GM21367 (cell line): Measurements from ENCODE around the gene SLC22A25.
"Not testable (repeated sequence)": the region's sequence is repeated elsewhere in the genome, so short reads cannot be mapped to it uniquely, and the experiment has no call there.

Source experiments
- ATAC-seq: cut with Tn5 transposase; IDR thresholded peaks from one replicate; pipeline ENCODE4 v1.9.1; 2021; ENCODE audit not compliant: unreplicated experiment

The SLC22A25 gene

DNA sequence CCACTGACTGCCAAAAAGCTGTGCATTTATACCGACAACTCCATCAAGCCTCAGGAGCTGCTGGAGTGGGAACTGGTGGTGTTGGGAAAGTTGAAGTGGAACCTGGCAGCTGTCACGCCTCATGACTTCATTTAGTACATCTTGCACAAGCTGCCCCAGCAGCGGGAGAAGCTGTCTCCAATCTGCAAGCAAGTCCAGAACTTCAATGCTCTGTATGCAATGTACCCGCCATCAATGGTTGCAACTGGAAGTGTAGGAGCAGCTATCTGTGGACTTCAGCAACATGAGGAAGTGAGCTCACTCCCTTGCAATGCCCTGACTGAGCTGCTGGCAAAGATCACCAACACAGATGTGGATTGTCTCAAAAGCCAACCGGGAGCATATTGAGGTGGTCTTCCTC, at the start of gene SLC22A25:
Gene SLC22A25 (minus strand): TSS at position 67 of the 400 bp plus-strand sequence. CDS start 13,947 bp downstream, outside the sequence.
- no peak for ATAC-seq

DNA sequence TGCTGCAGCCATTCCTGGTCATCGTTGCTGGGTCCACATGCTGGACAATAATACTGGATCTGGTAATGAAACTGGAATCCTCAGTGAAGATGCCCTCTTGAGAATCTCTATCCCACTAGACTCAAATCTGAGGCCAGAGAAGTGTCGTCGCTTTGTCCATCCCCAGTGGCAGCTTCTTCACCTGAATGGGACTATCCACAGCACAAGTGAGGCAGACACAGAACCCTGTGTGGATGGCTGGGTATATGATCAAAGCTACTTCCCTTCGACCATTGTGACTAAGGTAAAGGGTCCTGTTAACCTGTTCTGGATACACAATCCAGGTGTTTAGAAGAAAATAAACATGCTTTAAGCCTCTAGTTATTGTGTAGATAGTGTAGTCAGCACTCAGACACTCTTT, 46.9 kb upstream of the SLC22A25 start:
- ATAC-seq, result no peak

DNA sequence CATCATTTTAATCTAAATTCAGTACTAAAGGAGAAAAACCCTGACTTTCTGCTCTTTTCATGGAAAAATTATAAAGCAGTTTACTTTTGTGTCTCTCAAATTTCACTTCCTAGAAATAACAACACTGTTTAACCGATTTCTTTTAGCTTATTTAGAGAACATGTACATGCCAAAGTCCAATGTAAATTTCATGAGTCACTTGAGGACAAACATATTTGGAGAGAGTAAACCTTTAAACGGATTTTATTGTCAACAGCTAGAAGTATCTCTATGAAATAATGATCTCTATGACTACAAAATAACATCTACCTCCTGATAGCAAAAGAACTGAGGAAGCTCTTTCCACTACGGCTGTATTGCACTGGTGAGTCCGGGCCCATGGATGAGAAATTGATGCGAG, 46.3 kb upstream of the SLC22A25 start:
- no peak for ATAC-seq

- no peak for ATAC-seq
Observed at GRCh38 chr11:63282579-63282978, 39.2 kb upstream of the SLC22A25 start.

DNA sequence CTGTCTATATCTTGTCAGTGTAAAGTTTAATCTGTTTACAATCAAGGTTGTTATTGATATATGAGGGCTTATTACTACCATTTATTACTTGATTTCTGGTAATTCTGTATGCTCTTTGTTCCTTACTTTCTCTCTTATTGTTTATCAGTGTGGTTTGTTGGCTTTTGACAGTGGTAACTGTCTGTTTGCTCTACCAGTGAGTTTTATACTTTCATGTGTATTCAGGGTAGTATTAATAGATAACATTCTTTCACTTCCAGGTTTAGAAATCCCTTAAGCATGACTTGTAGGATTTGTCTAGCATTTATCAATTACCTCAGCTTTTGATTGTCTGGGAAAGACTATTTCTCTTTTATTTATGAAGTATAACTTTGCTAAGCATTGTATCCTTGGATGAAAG, 37.5 kb upstream of the SLC22A25 start:
- no peak for ATAC-seq

GRCh38 chr11:63277345-63277943, 34.0 kb upstream of the SLC22A25 start:
- no peak for ATAC-seq

- ATAC-seq, result no peak
Observed at GRCh38 chr11:63274776-63275175, 31.4 kb upstream of the SLC22A25 start.

GRCh38 chr11:63273685-63274084, 30.3 kb upstream of the SLC22A25 start:
- ATAC-seq, result no peak

- ATAC-seq, result no peak
Observed at GRCh38 chr11:63262547-63262946, 19.1 kb upstream of the SLC22A25 start.

DNA sequence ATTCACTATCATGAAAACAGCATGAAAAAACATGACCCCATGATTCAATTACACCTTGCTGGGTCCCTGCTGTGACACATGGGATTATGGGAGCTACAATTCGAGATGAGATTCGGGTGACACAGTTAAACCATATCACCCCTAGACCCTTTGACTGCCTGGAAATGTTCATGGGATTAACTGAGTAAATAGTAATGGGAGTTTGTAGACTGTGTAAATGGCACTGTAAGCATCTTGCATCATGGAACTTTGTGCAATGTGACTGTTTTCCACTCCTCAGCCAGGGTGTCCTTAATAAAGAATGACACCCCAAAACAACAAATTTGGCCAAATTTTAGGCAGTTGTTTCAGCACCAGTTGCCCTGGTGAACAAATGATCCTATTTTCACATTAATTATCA, 7.9 kb upstream of the SLC22A25 start:
- no peak for ATAC-seq

GRCh38 chr11:63250162-63251050, 7.0 kb upstream of the SLC22A25 start:
- no peak for ATAC-seq

DNA sequence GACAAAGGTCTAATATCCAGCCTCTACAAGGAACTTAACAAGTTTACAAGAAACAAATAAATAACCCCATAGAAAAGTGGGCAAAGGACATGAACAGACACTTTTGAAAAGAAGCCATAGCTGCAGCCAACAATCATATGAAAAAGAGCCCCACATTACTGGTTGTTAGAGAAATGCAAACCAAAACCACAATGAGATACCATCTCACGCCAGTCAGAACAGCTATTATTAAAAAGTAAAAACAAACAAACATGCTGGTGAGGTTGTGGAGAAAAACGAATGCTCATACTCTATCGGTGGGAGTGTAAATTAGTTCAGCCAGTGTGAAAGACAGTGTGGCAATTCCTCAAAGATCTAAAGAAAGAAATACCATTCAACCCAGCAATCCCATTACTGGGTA, 5.6 kb upstream of the SLC22A25 start:
- no peak for ATAC-seq

DNA sequence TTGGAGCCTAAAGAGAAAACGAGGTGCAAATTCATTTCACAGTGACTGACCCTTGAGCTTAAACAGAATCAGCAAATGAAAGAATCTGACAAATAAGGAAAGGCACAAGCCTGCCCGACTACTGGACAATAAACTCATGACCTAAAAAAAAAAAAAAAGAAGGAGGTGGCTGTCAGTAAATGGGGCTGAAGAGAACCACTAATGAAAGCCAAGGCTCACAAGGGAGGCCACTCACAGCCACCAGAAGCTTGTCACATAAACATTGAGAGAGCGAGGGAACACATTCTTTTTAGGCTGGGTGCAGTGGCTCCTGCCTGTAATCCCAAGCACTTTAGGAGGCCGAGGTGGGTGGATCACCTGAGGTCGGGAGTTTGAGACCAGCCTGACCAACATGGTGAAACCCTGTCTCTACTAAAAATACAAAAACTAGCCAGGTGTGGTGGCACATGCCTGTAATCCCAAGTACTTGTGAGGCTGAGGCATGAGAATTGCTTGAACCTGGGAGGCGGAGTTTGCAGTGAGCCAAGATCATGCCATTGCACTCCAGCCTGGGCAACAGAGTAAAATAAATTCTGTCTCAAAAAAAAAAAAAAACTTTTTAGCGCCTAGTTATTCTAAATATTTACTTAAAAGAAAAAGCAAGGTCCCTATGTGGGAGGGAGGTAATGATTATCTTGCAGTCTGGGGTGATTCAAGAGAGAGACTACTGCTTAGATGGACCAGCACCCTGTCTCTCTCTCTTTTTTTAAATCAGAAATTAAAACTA, 4.0 kb upstream of the SLC22A25 start:
- ATAC-seq, result not testable (repeated sequence)

- ATAC-seq, result no peak
Observed at GRCh38 chr11:63246045-63246444, 2.6 kb upstream of the SLC22A25 start.

DNA sequence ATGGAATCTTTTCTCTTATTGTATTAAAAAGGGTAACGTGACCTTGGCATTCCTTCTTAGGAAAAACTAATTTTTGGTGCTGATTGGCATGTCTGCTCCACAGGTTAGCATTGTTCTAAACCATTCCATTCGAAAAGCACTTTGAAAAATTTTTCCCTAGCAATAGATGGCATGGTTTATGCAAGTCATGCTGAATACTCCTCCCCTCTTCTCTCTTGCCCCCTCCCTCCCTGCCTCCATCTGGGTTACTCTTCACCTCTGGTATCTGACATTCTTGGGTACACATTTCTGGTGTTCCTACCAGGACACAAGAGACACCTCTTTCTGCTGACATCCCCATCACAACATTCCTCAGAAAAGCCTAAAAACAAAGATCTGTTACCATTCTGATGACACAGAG, 1.5 kb upstream of the SLC22A25 start:
- ATAC-seq, result no peak

DNA sequence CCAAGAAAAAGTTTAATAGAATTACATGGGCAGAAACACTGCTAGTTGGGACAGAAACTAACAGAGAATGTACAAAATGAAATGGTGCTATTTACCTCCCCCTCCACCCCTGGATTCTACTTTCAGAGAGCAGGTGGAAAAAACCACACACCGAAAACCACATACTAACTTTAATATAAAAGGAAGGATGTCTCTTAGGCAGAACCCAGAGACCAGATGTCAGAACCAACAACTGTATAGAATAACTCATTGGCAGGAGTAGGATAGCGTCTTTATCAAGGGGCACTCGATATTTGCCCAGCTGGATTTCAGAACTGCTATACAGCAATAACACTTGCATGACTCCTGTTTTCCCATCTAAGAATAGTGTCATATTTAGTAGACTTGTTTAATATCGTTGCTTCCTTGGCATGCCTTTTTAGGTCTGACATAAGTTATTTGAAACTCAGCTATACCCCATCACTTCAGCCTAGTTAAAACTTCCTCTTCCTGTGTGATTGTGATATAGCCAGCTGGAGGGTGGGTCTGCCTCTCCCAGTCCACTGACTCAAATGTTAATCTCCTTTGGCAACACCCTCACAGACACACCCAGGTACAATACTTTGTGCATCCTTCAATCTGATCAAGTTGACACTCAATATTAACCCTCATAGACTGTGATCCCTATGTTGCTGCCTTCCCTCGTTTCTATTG, 1.2 kb downstream of the SLC22A25 start:
- ATAC-seq, result no peak

DNA sequence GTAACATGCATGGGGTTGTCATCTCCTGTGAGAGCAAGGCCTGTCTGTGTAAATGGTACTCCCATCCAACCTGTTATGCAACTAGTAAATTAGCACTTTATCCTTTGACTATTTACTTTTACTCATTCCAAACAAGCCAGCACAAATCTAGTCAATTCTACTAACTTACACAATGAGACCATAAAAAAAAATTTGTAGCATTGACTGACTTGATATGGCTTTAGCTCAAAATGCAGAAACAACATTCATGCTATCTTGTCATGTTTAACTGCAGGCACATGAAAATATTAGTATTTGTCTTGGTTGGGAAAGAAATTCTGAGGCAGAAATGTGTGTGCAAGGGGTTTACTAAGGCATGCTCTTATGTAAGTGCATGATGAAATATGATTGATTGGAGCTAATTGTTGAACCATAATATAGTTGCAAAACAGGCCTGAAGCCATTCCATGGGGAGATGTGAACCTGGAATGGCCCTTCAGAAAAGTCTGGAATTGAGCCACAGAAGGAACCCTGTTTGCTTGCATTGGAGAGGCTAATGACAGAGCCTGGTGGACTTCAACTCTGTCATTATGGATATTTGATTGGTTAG, 2.5 kb downstream of the SLC22A25 start:
- no peak for ATAC-seq

DNA sequence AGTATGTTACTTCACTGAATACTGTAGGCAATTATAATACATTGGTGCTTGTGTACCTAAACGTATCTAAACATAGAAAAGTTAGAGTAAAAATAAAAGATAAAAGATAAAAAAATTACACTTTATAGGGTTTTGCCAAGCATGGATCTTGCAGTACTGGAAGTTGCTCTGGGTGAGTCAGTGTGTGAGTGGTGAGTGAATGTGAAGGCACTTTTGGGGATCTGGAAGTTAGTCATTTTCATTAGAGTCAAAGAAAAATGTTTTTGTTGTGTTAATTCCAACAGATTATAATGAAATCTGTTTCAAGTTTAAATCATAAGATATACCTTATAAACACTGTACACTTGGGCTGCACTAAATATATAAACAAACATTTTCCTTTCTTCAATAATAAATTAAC, 3.3 kb downstream of the SLC22A25 start:
- ATAC-seq, result no peak

GRCh38 chr11:63239254-63239653, 4.1 kb downstream of the SLC22A25 start:
- ATAC-seq, result no peak

- ATAC-seq, result no peak
Observed at GRCh38 chr11:63237413-63237812, 6.0 kb downstream of the SLC22A25 start.
